ENCODE results near the gene RFX3.

RFX3 gene

DNA sequence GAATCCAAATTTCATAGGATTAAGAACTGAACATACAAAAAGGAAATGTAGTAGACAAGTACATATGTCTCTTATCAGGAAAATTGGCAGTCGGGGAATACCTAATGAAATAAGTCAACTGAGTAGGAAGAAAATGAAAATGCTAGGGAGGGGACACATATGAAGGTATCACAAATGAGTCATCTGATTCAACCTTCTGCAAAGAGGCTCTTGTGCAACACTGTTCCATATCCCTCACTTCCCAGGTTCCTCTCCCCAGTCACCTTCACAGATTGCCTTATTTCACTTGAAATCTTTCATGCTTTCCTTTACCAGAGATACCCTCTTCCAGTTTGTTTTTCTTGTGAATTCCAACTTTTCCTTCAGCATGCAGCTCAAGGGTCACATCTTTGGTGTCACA, 139.0 kb downstream of the RFX3 start:
- in situ Hi-C loops (cut with HindIII; ENCODE audit: low pct_ligation_motif_present, low sequenced_read_pairs), result no loop called here
- TF ChIP-seq CTCF (IDR thresholded peaks at IDR 0.05; ENCODE audit: low read depth, low read length, missing control alignments), result no peak
- no peak for DNase-seq

GRCh38 chr9:3385871-3386270, 139.9 kb downstream of the RFX3 start:
- H3K27ac ChIP-seq, result no peak overlapping the region
- TF ChIP-seq CTCF (IDR thresholded peaks at IDR 0.05; ENCODE audit: low read depth, low read length, missing control alignments), result no peak
- no peak for DNase-seq
- in situ Hi-C loops (cut with HindIII; ENCODE audit: low pct_ligation_motif_present, low sequenced_read_pairs), result no loop called here
- H3K27me3 ChIP-seq (replicated peaks), result no peaks in the 10 kb centered on the region
- no peaks in the 10 kb centered on the region for H3K36me3 ChIP-seq (replicated peaks)
- H3K4me3 ChIP-seq (ENCODE audit: low read depth, low read length), result no peak overlapping the region

More for the DNA sequence above, 139.0 kb downstream of the RFX3 start:
- Histone ChIP-seq H3K27me3 (replicated peaks) (no peaks in the 10 kb centered on the region), H3K4me3 (ENCODE audit: low read depth, low read length) (no peak overlapping the region), H3K36me3 (replicated peaks) (no peaks in the 10 kb centered on the region), H3K27ac (no peak overlapping the region)

GRCh38 chr9:3371842-3372241, 154.0 kb downstream of the RFX3 start:
- no peak for DNase-seq
- Histone ChIP-seq H3K27ac (no peak overlapping the region), H3K27me3 (replicated peaks) (no peaks in the 10 kb centered on the region), H3K4me3 (ENCODE audit: low read depth, low read length) (no peak overlapping the region), H3K36me3 (replicated peaks) (no peaks in the 10 kb centered on the region)
- no peak for TF ChIP-seq CTCF (IDR thresholded peaks at IDR 0.05; ENCODE audit: low read depth, low read length, missing control alignments)
- in situ Hi-C loops (cut with HindIII; ENCODE audit: low pct_ligation_motif_present, low sequenced_read_pairs), result no loop called here

DNA sequence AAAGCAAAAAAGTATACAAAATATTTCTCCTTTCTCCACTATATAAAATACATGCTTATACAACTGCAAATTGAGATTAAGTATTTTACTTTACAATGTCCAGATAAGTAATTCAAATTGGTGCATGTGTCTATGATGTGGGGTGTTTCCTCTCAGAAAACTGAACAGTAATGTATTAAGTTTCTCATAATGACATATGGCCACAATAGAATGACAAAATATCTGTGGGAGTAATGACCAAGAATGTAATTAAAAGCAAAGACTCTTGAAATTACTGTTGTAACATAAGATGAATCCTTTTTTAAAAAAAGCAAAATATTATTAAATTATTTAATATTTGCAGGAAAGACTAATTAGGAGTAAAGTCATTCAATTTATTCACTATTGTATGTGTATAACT, 155.1 kb downstream of the RFX3 start:
- H3K36me3 ChIP-seq (replicated peaks), result no peaks in the 10 kb centered on the region
- no peaks in the 10 kb centered on the region for H3K27me3 ChIP-seq (replicated peaks)
- H3K4me3 ChIP-seq (ENCODE audit: low read depth, low read length), result no peak overlapping the region
- no peak overlapping the region for H3K27ac ChIP-seq
- in situ Hi-C loops (cut with HindIII; ENCODE audit: low pct_ligation_motif_present, low sequenced_read_pairs), result no loop called here
- no peak for DNase-seq
- no peak for TF ChIP-seq CTCF (IDR thresholded peaks at IDR 0.05; ENCODE audit: low read depth, low read length, missing control alignments)

- in situ Hi-C loops (cut with HindIII; ENCODE audit: low pct_ligation_motif_present, low sequenced_read_pairs), result no loop called here
- TF ChIP-seq CTCF (IDR thresholded peaks at IDR 0.05; ENCODE audit: low read depth, low read length, missing control alignments), result no peak
Observed at GRCh38 chr9:3367185-3367584, 158.6 kb downstream of the RFX3 start.

GRCh38 chr9:3361689-3362392, 164.0 kb downstream of the RFX3 start:
- DNase-seq, result no peak
- TF ChIP-seq CTCF (IDR thresholded peaks at IDR 0.05; ENCODE audit: low read depth, low read length, missing control alignments), result no peak
- no peak overlapping the region for H3K27ac ChIP-seq
- no peaks in the 10 kb centered on the region for H3K27me3 ChIP-seq (replicated peaks)
- H3K4me3 ChIP-seq (ENCODE audit: low read depth, low read length), result no peak overlapping the region
- H3K36me3 ChIP-seq (replicated peaks), result no peaks in the 10 kb centered on the region
- in situ Hi-C loops (cut with HindIII; ENCODE audit: low pct_ligation_motif_present, low sequenced_read_pairs), result no loop called here

More at GRCh38 chr9:3367185-3367584, 158.6 kb downstream of the RFX3 start:
- Histone ChIP-seq H3K27ac (no peak overlapping the region), H3K4me3 (ENCODE audit: low read depth, low read length) (no peak overlapping the region), H3K36me3 (replicated peaks) (no peaks in the 10 kb centered on the region), H3K27me3 (replicated peaks) (no peaks in the 10 kb centered on the region)
- DNase-seq, result no peak

Data from brain microvascular endothelial cell (primary cell).